ENCODE measurements around the gene OR2J3. TPM values are rescaled to one million over a fixed set of nuclear protein-coding genes. Genes with fewer than 3 reads are reported as not detected.

Gene OR2J3
- total and polyA plus RNA-seq, 2 of the 8 experiments (the other 6 are each of a cell fraction or from before 2014, with no cell fraction given) = 0.03 TPM; not detected in 1

DNA sequence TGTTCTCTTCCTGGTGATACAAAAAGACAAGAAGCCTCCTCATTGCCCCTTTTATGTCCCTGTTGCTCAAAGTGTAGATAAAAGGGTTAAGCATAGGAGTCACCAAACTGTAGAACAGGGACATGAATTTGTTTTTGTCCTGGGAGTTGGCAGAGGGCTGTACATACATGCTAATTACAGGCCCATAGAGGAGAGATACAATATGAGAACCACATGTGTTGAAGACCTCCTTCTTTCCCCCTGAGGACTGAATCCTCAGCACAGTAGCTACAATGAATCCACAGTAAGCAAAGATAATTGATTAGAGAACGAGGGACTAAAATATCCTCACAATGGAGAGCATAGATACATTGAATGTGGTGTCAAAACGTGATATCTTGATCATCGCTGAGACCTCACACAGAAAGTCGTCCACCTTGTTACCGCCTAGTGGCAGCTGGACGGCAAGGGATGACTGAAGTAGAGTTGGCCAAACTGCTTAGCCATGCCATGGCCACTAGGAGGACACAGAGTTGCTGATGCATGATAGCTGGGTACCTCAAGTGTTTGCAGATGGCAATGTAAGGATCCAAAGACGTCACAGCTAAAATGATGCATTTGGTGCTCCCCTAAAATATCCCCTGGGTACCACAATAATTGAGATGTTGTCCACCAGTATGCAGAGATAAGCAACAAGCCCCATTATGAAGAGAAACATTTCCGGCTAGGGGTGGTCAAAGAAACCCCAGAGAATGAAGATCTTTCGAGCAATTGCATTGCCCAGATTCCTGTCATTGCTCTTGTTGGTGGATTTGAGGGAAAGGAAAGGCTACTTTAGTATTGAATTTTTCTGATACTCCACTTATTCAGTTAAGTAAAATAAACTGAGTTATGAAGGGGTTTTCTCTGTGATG is 35.8 kb upstream of the OR2J3 start:
- Histone ChIP-seq H4K91ac (replicated peaks; ENCODE audit: insufficient read length, low read length) (no peak overlapping the region), H3K79me2 (ENCODE audit: control insufficient read depth in 1 of 2, insufficient read depth in 2 of 2, low read length in 2 of 2) (no peaks in the 10 kb centered on the region), H2BK15ac (ENCODE audit: low read length) (no peak overlapping the region), H2BK20ac (ENCODE audit: low read length) (no peak overlapping the region), H3K4me1 (replicated peaks in 1 of 4; ENCODE audit: control insufficient read depth in 3 of 4, insufficient read depth in 4 of 4, low read length in 3 of 4) (no peaks in the 10 kb centered on the region), H3K9ac (replicated peaks in 1 of 4; ENCODE audit: extremely low read depth in 1 of 4, low read depth in 3 of 4, low read length in 3 of 4) (no peak overlapping the region), H3K36me3 (ENCODE audit: control insufficient read depth in 2 of 4, insufficient read depth in 4 of 4, low read length in 3 of 4) (no peaks in the 10 kb centered on the region), H3K18ac (ENCODE audit: extremely low read depth, low read length) (no peak overlapping the region), H2AFZ (ENCODE audit: low read length) (peak overlapping the region; percentile 100), H4K8ac (ENCODE audit: extremely low read depth, insufficient read depth, low read length) (no peak overlapping the region), H3K23ac (ENCODE audit: insufficient read length) (no peak overlapping the region), H2BK12ac (ENCODE audit: low read depth, low read length) (no peak overlapping the region), H2AK5ac (ENCODE audit: low read depth, low read length) (no peak overlapping the region), H3K56ac (replicated peaks; ENCODE audit: insufficient read length, low read depth, low read length) (no peak overlapping the region), H3K4me3 (ENCODE audit: extremely low read depth in 1 of 4, insufficient read depth in 2 of 4, low read depth in 3 of 4, low read length in 4 of 4) (no peak overlapping the region), H2BK120ac (replicated peaks; ENCODE audit: low read depth, low read length) (no peak overlapping the region), H3K27ac (ENCODE audit: low read depth, low read length) (no peak overlapping the region), H3K4me2 (ENCODE audit: insufficient read depth in 1 of 2, low read depth in 2 of 2, low read length in 2 of 2) (no peak overlapping the region), H3K27me3 (replicated peaks in 1 of 4; ENCODE audit: control insufficient read depth in 3 of 4, extremely low read depth in 1 of 4, insufficient read depth in 3 of 4, low read length in 3 of 4) (0 out of 7 replicates have a peak, but pooled peaks cover 0 to 3% (median 0%) of the 10 kb centered on the region in 4 experiments), H2BK5ac (ENCODE audit: low read depth, low read length) (no peak overlapping the region), H3K79me1 (ENCODE audit: low read depth, low read length) (no peaks in the 10 kb centered on the region), H3K14ac (ENCODE audit: insufficient read length) (no peak overlapping the region), H3K9me3 (ENCODE audit: insufficient read depth in 2 of 2, low read depth in 1 of 2, low read length in 1 of 2) (no peaks in the 10 kb centered on the region), H4K5ac (ENCODE audit: insufficient read length, low read depth, low read length) (no peak overlapping the region), H3K23me2 (ENCODE audit: low read depth, low read length) (no peaks in the 10 kb centered on the region), H4K20me1 (replicated peaks in 1 of 2; ENCODE audit: control insufficient read depth in 1 of 2, insufficient read depth in 2 of 2, low read length in 2 of 2) (no peaks in the 10 kb centered on the region), H3K4ac (replicated peaks; ENCODE audit: insufficient read length, low read depth, low read length) (no peak overlapping the region)
- CTCF ChIA-PET (ENCODE audit: partially characterized antibody) = interaction anchor here (0.6 to 1.9 kb wide), 19 partner anchors 9 to 518 kb away, joined by 3 to 9 read pairs (median 4); partner anchors contain the start of genes OR2B3 and OR2W1
- 43% methylated on average over 9 of the region's 9 CpGs; no CpG with 5 or more reads in 1 of the 2 experiments for whole genome bisulfite sequencing, 2 experiments (ENCODE audit: extremely low coverage in 1 of 2, insufficient coverage in 1 of 2, insufficient read length in 1 of 2, insufficient replicate concordance in 2 of 2, low coverage in 1 of 2, low lambda C conversion rate in 2 of 2, missing lambda C conversion rate in 1 of 2)
- peak; percentile 98 for FAIRE-seq
- peak; percentile 23 to 49 for DNase-seq (ENCODE audit: low read depth in 1 of 2, low spot score in 2 of 2)
- POLR2A ChIA-PET (ENCODE audit: partially characterized antibody) = no interaction called here
- TF ChIP-seq FOSL1 (IDR thresholded peaks at IDR 0.05; ENCODE audit: insufficient read depth, low read depth, low read length) (no peak), MAFK (IDR thresholded peaks at IDR 0.05; ENCODE audit: low read depth, low read length) (peak; percentile 62; the same call in 1 of the 2 replicates), RAD21 (IDR thresholded peaks at IDR 0.05 in 1 of 2, conservative IDR thresholded peaks at IDR 0.05 in 1 of 2; ENCODE audit: low read depth in 2 of 2, low read length in 2 of 2) (peak; percentile 74 to 83), BACH1 (IDR thresholded peaks at IDR 0.05; ENCODE audit: low read length) (peak; percentile 52), CEBPB (IDR thresholded peaks at IDR 0.05; ENCODE audit: low read depth, low read length) (no peak), CBX8 (IDR thresholded peaks at IDR 0.05; ENCODE audit: borderline replicate concordance, low read depth, low read length) (no peak)
- TF ChIP-seq, protein P1, sequence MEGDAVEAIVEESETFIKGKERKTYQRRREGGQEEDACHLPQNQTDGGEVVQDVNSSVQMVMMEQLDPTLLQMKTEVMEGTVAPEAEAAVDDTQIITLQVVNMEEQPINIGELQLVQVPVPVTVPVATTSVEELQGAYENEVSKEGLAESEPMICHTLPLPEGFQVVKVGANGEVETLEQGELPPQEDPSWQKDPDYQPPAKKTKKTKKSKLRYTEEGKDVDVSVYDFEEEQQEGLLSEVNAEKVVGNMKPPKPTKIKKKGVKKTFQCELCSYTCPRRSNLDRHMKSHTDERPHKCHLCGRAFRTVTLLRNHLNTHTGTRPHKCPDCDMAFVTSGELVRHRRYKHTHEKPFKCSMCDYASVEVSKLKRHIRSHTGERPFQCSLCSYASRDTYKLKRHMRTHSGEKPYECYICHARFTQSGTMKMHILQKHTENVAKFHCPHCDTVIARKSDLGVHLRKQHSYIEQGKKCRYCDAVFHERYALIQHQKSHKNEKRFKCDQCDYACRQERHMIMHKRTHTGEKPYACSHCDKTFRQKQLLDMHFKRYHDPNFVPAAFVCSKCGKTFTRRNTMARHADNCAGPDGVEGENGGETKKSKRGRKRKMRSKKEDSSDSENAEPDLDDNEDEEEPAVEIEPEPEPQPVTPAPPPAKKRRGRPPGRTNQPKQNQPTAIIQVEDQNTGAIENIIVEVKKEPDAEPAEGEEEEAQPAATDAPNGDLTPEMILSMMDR (IDR thresholded peaks at IDR 0.05; ENCODE audit: control extremely low read depth in 1 of 3, insufficient read depth in 1 of 3, low read depth in 1 of 3, low read length in 3 of 3) = peak; percentile 99 to 100 (median 99)
- TF ChIP-seq, protein P2, sequence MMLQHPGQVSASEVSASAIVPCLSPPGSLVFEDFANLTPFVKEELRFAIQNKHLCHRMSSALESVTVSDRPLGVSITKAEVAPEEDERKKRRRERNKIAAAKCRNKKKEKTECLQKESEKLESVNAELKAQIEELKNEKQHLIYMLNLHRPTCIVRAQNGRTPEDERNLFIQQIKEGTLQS (IDR thresholded peaks at IDR 0.05; ENCODE audit: insufficient read depth, low read depth, low read length) = peak; percentile 37; the same call in 1 of the 2 replicates
